Activated CD4-positive, alpha-beta T cell treated with anti-CD3 and anti-CD28 coated beads, Interleukin-2, amount 50 U/mL, for 16 hours (primary cell): Measurements from ENCODE around the gene RBM33.

ENCODE experiments used
- DNase-seq: peaks from one replicate; pipeline ENCODE4 v3.0.0-alpha.2; 2020

Gene RBM33

DNA sequence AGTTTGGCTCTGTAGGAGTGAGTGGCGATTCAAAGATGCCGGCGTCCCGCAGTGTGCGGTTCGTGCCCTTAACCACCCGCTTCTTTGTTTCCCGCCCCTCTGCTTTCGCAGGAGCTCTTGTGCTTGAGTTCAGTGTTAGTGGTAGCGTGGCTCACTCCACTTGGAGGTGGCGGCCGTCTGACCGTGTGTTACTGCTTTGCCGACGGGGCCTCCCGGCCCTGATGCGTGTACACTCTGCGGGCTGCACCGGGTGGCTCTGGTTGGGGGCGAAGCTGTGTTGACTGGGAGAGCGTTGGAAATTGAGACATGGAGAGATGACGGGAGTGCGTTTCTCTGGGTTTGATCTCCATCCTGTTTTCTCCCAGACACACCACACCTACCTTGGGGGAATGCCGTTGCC, 136.4 kb downstream of the RBM33 start:
- DNase-seq, result no peak

DNA sequence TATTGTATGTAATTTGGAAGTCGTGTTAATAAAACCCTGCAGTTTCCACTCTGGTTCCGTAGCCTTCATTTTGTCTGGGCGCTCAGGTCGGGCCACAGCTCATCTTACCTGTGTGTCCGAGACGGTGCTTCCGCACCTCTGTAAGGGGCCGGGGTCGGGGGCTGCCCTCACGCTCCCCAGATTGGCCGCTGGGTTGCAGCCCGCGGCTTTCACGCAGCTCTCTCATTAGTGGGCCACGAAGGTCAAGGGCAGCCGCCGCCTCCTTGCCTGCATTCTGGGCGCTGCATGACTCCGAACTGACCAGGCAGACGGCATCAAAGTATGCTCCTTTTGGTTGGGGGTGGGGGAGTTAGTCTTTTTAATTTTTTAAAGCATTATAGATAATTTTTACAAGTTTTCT, 137.0 kb downstream of the RBM33 start:
- DNase-seq, result no peak

DNA sequence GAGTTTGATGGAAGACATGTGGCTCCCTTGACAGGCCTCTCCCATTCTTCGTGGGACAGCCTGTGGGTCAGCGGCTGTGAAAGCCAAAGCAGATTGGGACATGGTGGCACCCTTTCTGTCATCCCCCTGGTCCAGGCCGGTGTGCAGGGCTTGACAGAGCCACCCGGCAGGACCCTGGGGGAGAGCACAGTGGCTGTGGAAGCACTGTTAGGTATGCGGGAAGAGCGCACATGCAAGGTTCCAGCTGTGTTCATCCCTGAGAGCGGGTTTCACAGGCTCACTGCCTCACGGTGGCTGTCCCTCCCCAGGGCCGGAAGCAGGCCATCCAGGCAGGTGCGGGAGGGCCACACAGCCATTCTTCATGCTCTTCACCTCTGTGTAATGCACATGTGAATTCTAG, 138.0 kb downstream of the RBM33 start:
- DNase-seq, result no peak

DNA sequence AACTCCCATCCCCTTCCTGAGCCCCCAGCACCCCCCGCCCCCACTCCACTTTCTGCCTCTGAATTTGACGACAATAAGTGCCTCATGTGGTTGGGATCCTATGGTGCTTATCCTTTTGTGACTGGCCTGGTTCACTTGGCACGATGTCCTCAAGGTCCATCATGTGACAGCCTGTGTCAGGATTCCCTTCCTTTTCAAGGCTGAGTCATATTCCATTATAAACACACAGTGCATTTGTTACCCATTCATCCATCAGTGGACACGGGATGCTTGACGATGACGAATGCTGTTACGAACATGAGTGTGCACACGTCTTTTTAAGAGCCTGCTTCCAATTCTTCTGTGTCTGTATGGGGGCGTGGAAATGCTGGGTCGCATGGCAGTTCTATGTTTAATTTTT, 141.1 kb downstream of the RBM33 start:
- no peak for DNase-seq

DNA sequence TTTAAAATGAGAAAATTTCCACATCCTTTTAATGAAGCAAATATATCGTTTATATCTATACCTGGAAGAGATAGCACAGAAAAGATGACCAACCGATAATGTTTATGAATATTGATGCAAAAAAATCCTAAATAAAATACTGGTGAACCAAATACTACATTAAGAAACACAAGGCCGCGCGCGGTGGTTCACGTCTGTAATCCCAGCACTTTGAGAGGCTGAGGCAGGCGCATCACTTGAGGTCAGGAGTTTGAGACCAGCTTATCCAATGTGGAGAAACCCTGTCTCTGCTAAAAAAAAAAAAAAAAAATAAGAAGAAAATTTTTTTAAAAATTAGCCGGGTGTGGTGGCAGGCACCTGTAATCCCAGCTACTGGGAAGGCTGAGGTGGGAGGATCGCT, 142.0 kb downstream of the RBM33 start:
- no peak for DNase-seq

DNA sequence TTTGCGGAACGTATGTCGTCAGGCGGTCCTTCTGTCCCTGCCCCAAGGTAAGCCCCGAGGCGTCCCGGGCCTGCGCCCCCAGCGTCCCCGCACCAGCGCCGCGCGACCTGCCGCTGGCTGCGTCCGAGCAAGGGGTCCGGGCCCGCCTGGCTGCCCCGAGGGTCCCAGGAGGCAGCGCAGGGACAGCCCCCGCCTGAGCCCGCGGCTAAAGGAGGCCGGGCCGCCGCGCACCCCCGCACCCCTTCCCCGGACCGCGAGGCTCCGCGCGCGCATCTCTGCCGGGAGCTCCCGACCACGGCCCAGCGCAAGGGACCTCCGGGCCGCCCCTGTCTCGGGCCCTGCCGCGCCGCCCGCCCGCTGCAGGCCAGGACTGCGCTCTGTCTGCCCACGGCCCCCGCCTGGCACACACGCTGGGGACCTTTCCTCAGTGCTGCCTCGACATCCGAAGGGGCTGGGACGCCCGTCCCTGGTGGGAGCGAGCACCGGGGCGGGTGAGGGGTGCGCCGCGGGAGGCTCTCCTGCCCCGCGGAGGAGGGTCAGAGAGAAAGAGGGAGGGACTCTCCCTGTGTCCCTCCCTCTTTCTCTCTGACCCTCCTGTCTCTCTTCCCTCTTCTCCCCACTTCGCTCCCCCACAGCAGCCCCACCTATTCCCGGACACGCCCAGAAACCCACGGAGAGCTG, 142.8 kb downstream of the RBM33 start:
- no peak for DNase-seq

DNA sequence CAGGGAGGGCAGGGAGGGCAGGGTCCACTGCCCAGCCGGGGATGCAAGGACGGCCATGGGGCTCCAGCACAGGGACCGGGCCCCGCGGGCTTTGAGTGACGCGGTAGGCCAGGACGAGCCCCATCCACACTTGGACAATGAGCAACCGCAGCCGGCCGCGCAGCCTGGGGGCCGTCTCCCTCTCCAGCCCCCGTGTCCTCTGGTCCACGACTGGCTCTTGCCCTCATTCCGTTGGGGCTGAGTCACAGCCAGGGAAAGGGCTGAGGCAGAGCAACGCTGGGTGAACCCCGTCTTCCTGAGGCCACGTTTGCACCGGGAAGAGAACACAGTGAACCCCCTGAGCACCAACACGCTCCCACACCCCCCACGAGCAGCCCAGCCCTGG, 144.1 kb downstream of the RBM33 start:
- no peak for DNase-seq

DNA sequence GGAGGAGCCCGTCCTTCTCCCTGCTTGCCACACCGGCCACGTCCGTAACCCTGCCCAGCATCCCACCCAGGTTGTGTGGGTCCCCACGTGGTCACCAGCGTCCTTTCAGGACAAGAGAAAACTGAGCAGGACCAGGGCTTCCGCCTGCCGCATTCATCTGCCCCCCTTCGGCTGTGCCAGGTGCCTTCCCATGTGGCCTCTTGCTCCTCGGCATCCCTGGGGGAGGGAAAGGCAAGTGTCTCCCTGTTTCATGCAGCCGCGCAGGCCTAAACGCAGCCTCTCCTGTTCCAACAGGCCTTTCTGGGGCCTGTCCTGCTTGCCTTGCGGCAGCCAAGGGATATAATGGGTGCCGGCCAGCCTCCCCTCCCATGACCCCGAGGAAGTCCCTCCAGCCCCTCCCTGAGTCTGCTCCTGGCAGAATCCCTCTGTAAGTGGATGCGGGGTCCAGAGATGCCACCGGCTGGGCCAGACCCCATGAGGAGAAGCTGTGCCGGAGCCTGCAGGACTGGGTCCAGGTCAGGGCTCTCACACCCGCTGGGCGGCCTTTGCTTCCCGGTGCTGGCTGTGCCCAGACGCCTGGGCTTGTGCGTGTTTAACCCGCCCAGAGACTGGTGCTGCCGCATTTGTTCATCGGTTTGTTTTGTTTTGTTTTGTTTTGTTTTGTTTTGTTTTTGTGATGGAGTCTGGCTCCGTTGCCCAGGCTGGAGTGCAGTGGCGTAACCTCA, 144.7 kb downstream of the RBM33 start:
- no peak for DNase-seq

DNA sequence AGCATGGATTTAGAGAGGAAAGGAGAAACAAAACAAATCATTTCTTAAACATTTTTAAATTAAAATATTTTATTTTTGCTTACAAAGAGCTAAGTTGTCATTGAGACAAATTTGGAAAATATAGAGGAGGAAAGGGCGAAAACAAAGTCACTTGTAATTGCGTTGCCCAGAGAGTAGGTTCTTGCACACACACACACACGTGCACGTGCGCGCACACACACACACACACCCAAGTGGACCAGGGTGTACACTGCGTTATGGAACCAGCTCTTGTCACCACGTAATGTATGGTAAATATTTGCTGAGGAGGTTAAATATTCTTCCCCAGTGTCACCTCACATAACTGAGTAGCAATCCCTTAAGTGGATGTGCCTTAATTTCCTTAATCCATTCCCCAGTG, 146.2 kb downstream of the RBM33 start:
- DNase-seq, result no peak

DNA sequence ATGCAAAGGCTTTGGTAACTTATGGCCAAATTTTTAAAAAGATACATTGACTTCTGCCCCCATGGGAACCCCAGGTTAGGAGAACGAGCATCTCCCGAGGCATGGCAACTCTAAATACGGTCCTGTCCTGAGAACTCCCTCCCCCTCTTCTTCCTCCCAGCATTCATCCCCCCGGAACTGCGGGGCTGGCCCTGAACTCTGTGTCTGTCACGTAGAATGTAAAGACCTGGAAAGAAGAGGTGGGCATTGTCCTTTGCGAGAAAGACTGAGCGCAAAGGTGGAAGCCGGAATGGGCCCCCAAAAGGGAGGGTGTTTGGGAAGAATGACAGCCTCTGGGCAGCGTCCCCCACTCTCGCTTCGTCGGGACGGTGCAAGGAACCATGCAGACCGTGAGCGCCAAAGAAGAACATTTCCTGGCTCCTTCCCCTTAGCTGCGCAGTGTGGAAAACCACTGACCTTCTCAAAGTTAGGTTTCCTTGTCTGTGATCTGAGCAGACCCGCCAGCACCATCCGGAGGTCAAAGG, 146.8 kb downstream of the RBM33 start:
- no peak for DNase-seq

DNA sequence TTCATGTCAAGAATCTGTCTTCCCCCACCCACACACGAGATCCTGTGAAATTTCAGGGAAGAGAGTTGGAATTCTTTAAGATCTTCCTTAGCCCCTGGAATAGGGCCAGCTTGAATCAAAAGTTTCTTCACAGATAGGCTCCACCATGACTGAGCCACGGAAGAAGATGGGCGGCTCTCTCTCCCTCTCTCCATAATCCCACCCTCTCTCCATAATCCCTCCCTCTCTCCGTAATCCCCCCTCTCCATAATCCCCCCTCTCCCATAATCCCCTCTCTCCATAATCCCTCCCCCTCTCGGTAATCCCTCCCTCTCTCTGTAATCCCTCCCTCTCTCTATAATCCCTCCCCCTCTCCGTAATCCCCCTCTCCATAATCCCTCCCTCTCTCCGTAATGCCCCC, 147.4 kb downstream of the RBM33 start:
- DNase-seq, result no peak

DNA sequence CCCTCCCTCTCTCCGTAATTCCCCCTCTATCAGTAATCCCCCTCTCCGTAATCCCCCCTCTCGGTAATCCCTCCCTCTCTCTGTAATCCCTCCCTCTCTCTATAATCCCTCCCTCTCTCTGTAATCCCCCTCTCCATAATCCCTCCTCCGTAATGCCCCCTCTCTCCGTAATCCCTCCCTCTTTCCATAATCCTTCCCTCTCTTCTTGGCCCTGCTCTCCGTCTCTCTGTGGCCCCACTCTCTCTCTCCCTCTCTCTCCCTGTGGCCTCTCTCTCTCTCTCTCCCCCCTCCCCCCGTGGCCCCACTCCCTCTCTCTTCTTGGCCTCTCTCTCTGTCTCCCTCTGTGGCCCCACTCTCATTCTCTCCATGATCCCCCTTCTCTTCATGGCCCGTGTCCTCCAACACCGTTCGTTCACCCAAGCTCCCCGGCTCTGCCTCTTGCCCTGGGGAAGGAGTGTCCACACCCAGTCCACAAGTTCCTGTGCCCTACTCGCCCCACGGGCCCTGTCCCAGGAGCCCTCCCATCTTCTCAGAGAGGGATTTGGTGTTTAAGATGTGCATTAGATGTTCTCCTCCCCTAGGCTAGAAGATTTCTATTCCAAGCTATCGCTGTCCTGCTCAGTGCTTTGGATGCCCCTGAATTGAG, 148.0 kb downstream of the RBM33 start:
- DNase-seq, result no peak

DNA sequence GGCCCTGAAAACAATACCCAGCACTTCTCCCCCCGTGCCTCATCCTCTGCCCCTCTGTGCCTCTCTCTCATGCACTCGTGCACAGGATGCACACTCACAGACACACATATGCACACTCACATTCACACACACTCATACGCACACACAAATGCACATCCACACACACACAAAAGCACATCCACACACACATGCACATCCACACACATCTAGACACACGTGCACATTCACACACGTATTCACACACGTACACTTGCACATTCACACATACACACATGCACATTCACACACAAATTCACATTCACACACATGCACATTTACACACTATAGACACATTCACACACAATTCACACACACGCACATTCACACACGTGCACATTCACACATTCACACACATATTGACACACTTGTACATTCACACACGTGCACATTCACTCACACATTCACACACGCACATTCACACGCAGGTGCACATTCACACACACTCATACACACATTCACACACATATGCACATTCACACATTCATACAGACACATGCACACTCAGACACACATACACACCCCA, 148.6 kb downstream of the RBM33 start:
- DNase-seq, result no peak

DNA sequence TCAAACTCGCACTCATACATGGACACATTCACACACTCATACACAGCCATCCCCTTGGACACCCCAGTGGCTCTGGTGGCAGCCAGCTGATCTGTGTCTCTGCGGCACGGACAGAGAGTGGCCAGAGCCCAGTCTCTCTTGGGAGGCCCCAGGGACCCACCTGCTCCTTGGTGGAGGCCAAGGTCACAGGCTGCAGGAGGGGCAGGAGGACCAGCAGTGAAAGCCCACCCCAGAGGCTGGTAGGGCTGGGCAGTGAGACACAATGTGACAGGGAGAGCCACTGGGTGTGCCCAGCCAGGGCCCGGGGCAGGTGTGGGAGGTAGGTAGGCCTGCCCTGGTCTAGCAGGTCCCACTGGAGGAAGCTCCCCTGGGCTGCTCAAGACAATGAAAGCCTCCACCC, 149.3 kb downstream of the RBM33 start:
- no peak for DNase-seq

DNA sequence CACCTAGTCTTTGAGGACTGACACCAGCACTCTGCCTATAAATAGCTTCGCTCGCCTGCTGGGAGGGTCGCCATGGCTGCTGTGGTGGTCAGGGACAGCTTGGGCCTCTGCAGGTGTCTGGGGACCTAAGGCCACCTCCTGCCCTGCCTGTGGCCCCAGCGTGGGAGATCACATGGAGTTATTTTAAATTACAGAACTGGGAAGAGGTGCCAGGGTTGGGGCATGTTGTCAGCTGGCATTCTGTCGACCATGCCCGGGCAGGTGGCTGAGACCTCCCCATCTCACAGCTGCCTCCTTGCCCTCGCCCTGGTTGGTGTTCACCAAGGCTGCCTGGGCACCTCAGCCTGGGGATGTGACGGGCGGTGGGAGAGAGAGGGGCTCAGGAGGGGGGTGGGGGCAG, 149.7 kb downstream of the RBM33 start:
- DNase-seq, result no peak

DNA sequence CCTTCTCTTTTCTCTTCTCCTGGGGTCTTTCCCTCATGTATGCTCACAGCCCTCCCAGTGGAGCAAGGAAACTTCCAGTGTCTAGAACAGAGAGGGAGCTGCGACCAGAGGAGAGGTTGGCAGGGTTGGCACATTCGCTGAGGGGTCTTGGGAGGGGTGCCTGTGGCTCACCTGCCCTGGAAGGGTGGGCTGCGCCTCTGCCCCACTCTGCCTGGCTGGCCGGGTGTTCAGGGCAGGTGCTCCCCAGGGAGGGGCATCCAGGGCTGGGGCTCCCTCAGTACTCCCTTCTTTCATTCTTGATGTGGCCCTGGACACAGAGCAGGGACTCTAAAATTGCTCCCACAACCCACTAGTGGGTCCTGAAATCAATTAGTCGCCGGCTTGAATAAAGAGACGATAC, 150.9 kb downstream of the RBM33 start:
- no peak for DNase-seq

DNA sequence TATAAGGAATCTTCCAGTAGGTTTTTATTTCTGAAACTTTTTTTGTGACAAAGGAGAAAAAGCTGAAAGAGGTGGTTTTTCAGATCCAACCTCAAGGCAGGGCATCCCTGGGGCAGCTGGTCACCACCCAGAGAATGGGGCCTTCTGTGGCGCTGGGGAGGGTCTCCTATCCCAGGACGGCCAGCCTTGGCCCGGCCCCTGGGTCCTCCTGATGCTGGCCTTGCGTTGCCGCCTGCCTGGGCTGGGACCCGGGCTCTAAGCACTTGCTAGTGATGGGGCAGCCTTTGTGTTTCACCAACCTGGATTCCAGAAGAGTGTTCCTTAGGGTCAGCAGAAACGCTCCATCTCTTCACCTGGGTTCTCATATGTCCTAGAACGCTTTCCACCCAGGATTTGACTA, 151.5 kb downstream of the RBM33 start:
- no peak for DNase-seq

DNA sequence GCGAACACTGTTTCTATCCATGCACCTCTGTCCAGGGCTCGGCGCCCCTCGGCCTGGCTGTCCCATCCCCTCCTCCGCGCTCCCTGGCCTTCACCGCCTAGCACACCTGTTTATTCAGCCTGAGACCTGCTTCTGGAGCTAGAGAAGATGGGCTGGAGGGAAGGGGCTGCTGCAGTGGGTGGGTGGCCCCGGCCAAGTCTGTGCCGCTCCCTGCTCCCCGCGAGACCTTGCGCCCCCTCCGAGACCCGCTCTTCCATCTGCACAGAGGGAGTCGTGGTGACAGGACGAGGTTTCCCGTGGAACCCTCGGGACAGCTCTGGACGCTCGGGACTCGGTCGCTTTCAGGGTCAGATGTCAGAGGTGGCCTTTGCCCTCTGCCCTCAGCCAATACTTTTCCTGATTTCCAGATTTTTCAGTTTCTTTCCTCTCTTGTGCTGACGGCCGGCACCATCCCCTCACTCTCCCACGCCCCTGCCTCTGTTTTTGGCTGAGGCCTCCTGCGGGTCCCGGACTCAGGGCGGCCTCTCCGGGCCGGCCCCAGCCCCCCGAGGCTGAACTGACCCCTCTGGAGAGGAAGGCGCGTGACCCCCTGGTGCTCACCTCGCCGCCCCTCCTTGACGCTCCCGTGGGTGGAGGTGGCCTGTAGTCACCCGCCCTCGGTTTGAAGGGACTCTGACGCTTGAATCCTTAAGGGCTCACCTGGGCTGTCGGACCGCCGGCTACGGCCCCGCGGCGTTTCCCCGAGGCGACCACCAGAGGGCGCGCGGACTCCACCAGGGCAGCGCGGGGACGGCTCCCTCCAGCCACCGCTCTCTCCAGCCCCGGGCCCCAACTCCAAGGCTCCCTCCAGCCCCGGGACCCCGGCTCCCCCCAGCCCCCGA, 152.2 kb downstream of the RBM33 start:
- peak; percentile 65 for DNase-seq

DNA sequence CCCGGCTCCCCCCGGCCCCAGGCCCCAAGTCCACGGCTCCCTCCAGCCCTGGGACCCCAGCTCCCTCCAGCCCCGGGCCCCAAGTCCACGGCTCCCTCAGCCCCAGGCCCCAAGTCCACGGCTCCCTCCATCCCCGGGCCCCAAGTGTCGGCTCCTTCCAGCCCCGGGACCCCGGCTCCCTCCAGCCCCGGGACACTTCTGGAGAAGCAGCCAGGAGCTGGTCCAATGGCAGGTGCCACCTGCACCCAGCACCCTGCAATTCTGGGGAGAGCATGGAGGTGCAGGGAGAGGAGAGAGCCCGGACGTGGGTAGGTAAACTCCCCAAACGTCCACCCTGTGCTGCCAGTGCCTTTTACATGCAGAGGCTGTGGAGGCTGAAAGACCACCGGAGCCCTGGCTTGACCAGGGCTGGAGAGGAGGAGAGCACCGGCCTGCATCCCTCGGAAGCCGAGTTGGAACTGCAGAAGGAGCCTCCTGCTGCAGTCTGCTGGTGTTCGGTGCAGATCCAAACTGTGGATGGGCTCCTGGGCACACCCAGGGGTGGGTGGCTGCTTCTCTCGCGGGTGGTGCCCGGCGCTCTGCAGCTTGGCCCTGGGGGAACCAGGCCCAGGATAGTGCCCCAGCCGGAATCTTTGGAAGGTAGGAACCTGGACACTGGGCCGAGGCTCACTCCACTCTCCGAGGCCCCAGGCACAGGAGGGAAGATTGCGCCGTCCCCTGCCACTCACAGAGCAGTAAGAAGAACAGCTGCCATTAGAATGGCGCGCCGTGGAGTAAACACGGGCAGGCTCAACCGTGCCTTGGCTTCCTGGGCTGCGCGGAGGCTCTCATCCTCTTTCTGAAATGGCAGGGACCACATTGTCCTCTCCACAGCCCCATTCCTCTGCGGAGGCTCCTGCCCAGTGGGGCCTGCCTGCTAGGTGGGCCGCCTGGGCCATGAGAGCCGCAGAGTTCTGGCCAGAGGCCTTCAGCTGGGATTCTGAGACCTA, 153.1 kb downstream of the RBM33 start:
- no peak for DNase-seq

DNA sequence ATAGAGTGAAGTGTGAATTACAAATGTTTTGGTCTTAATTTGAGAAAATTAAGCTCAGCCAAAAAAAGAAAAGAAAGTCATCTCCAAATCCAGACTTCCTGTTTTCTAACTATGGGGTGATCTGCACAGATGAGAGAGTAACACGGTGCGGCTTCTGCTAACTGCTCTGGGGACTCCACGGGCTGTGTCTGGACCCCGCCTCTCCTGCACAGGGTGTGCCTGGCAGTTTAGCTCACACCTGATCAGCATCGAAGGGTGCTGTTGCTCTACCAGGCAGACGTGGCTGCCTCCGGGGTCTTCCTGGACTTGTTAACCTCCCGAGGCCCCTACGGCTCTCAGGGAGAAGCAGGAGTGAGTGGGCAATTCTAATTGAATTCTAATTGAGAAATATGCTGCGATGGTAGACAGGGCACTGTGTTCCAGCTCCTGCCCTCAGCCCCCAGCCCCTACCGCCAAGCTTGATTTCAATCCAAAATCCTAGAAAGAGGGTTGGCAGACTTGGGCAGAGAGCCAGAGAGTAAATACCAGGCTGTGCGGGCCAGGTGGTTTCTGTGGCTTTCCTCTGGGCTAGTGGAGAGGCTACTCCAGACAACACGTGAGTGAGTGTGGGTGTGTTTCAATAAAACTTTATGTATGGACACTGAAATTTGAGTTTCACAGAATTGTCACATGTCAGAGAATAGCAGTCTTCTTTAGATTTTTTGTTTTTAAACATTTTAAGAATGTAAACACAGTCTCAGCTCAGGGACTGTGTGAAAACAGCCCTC, 154.4 kb downstream of the RBM33 start:
- DNase-seq, result no peak

DNA sequence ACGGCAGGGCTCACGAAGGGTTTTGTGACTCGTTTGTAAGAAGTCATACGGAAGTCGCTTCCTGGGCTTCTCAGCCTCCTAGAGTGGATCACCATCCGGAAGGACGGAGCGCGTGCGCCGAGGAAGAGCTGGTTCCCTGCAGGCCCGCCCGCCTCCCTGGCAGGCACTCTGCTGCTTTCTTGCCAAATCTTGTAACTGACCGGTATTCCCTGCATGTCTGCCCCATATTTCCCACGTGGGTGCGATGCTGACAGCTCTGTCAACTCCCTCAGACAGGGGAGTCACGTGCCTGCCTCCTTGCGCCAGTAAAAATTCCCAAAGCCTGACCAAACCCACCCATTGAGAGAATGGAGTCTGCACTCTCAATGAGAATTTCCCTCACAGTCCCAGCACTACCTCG, 155.1 kb downstream of the RBM33 start:
- DNase-seq, result no peak
